ENCODE data around the gene MISP. TPM values are rescaled to one million over a fixed set of nuclear protein-coding genes. Genes with fewer than 3 reads are reported as not detected.

The MISP gene
- total and polyA plus RNA-seq, 4 donors: 0.40 to 0.66 (median 0.42) TPM

DNA sequence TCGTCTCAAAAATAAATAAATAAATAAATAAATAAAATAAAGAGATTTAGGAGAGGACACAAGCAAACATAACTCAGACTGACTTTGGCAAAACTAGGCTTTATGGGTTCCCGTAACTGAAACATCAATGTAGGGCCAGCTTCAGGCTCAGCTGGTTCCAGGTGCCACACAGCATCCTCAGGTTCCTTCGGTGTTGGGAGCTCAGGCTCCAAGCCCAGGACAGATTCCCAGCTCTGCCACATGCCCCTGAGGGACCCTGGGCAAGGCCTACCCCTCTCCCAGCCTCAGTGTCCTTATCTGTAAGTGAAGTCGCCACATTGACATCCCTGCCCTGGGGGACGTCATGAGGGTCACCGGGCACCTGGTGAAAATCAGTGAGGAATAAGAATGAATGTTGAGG, 18.7 kb downstream of the MISP start:
- peaks cover 3% of the 10 kb centered on the region for H3K4me1 ChIP-seq (ENCODE audit: control insufficient read depth, insufficient read depth, low read length)
- DNase-seq (ENCODE audit: low read depth in 4 of 6, low spot score in 6 of 6): no peak
- WGBS (ENCODE audit: insufficient coverage): 89% methylated on average over 2 of the region's 6 CpGs
- no peak overlapping the region for H3K4me3 ChIP-seq (ENCODE audit: low read depth, low read length)
- no peaks in the 10 kb centered on the region for H3K27me3 ChIP-seq (ENCODE audit: control insufficient read depth, insufficient read depth, low read length)
- no peaks in the 10 kb centered on the region for H3K9me3 ChIP-seq (ENCODE audit: control insufficient read depth, insufficient read depth, low read length)
- no peak overlapping the region for H3K27ac ChIP-seq (ENCODE audit: low read depth, low read length)
- H3K36me3 ChIP-seq (ENCODE audit: control insufficient read depth, insufficient read depth, low read length): no peaks in the 10 kb centered on the region

DNA sequence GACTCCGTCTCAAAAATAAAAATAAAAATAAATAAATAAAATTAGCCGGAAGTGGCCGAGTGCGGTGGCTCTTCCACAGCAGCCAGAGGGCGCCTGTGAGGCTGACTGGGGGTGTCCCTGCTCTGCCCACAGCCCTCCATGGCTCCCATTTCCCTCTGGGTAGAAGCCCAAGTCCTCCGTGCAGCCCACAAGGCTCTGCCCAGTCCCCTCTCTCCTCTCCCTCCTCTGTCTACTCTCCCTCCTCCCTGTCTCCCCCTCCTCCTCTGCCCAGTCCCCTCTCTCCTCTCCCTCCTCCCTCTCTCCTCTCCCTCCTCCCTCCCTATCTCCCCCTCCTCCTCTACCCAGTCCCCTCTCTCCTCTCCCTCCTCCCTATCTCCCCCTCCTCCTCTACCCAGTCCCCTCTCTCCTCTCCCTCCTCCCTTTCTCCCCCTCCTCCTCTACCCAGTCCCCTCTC, 20.4 kb downstream of the MISP start:
- Histone ChIP-seq H3K4me3 (ENCODE audit: low read depth, low read length) (no peak overlapping the region), H3K27ac (ENCODE audit: low read depth, low read length) (no peak overlapping the region), H3K36me3 (ENCODE audit: control insufficient read depth, insufficient read depth, low read length) (no peaks in the 10 kb centered on the region), H3K9me3 (ENCODE audit: control insufficient read depth, insufficient read depth, low read length) (no peaks in the 10 kb centered on the region), H3K27me3 (ENCODE audit: control insufficient read depth, insufficient read depth, low read length) (no peaks in the 10 kb centered on the region), H3K4me1 (ENCODE audit: control insufficient read depth, insufficient read depth, low read length) (peaks cover 3% of the 10 kb centered on the region)
- DNase-seq (ENCODE audit: low read depth in 4 of 6, low spot score in 6 of 6): no peak
- WGBS (ENCODE audit: insufficient coverage): 65% methylated on average over 5 of the region's 6 CpGs

DNA sequence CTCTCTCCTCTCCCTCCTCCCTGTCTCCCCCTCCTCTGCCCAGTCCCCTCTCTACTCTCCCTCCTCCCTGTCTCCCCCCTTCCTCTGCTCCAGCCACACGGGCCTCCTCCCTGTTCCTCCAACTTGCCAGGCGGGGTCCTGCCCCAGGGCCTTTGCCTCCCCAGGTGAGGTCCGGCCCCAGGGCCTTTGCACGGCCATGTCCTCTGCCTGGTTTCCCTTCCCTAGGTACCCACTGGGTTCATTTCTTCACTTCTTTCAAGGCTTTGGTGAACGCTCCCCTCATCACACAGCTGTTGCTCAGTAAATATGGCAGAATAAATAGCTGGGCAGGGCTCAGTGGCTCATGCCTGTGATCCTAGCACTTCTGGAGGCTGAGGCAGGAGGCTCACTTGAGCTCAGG, 21.2 kb downstream of the MISP start:
- H3K36me3 ChIP-seq (ENCODE audit: control insufficient read depth, insufficient read depth, low read length): no peaks in the 10 kb centered on the region
- DNase-seq (ENCODE audit: low read depth in 4 of 6, low spot score in 6 of 6): no peak
- no peaks in the 10 kb centered on the region for H3K9me3 ChIP-seq (ENCODE audit: control insufficient read depth, insufficient read depth, low read length)
- peaks cover 3% of the 10 kb centered on the region for H3K4me1 ChIP-seq (ENCODE audit: control insufficient read depth, insufficient read depth, low read length)
- H3K27ac ChIP-seq (ENCODE audit: low read depth, low read length): no peak overlapping the region
- 80% methylated on average over 4 of the region's 5 CpGs for WGBS (ENCODE audit: insufficient coverage)
- H3K4me3 ChIP-seq (ENCODE audit: low read depth, low read length): no peak overlapping the region
- no peaks in the 10 kb centered on the region for H3K27me3 ChIP-seq (ENCODE audit: control insufficient read depth, insufficient read depth, low read length)

- no peaks in the 10 kb centered on the region for H3K27me3 ChIP-seq (ENCODE audit: control insufficient read depth, insufficient read depth, low read length)
- H3K4me1 ChIP-seq (ENCODE audit: control insufficient read depth, insufficient read depth, low read length): peaks cover 3% of the 10 kb centered on the region
- no peak overlapping the region for H3K4me3 ChIP-seq (ENCODE audit: low read depth, low read length)
- H3K9me3 ChIP-seq (ENCODE audit: control insufficient read depth, insufficient read depth, low read length): no peaks in the 10 kb centered on the region
- no peaks in the 10 kb centered on the region for H3K36me3 ChIP-seq (ENCODE audit: control insufficient read depth, insufficient read depth, low read length)
- H3K27ac ChIP-seq (ENCODE audit: low read depth, low read length): no peak overlapping the region
- WGBS (ENCODE audit: insufficient coverage): 53% methylated on average over 15 of the region's 18 CpGs
- DNase-seq (ENCODE audit: low read depth in 4 of 6, low spot score in 6 of 6): no peak
Observed at GRCh38 chr19:772730-773436, 22.0 kb downstream of the MISP start.

DNA sequence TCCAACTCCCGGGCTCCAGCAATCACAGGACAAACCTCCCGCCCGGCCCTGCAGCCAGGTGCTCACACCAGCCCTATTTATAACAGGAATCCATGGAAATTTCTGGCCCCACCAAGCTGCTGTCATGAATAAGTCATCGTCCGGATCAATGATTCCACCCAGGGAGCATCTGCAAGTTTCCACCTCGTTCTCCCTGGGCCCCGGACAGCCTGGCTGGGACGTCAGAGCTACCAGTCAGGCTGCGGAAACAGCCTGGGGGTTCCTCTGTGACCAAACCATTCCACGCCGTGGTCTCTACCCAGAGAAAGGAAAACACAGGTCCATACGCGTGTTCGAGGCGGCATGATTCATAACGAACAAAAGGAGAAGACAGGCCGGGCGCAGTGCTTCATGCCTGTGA, 25.6 kb downstream of the MISP start:
- Histone ChIP-seq H3K4me1 (ENCODE audit: control insufficient read depth, insufficient read depth, low read length) (peaks cover 6% of the 10 kb centered on the region), H3K9me3 (ENCODE audit: control insufficient read depth, insufficient read depth, low read length) (no peaks in the 10 kb centered on the region), H3K27me3 (ENCODE audit: control insufficient read depth, insufficient read depth, low read length) (no peaks in the 10 kb centered on the region), H3K4me3 (ENCODE audit: low read depth, low read length) (no peak overlapping the region), H3K36me3 (ENCODE audit: control insufficient read depth, insufficient read depth, low read length) (no peaks in the 10 kb centered on the region), H3K27ac (ENCODE audit: low read depth, low read length) (no peak overlapping the region)
- no peak for DNase-seq (ENCODE audit: low read depth in 4 of 6, low spot score in 6 of 6)
- WGBS (ENCODE audit: insufficient coverage): 75% methylated on average over 17 of the region's 18 CpGs

DNA sequence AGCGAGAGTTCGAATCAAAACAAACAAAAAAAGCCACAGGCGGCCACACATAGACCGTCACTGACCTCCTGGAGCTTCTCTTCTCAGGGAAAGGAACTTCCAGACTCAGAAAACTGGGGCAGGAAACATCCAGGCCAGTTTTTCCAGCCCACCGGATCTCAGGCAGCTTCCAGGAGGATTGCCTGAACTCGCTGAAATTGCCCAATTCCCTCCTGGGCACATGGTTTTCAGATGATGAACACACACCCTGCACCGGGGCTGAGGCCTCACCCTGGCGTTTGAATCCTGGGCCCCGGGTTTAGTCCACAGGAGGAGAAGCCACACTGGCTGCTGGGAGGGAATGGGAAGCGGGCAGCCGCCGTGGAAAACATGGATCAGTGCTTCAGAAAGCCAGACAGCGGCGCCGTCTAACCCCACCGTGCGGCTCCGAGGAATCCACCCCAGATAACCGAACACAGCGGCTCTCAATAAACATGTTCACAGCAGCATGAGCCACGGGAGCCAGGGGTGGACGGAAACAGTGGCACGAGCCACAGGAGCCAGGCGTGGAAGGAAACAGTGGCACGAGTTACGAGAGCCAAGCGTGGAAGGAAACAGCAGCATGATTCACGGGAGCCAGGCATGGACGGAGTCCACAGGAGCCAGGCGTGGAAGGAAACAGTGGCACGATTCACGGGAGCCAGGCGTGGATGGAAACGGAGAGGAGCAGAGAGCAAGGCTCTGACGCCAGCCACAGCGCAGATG, 28.2 kb downstream of the MISP start:
- H3K36me3 ChIP-seq (ENCODE audit: control insufficient read depth, insufficient read depth, low read length): no peaks in the 10 kb centered on the region
- H3K27me3 ChIP-seq (ENCODE audit: control insufficient read depth, insufficient read depth, low read length): peaks cover 9% of the 10 kb centered on the region
- DNase-seq (ENCODE audit: low read depth in 4 of 6, low spot score in 6 of 6): peak in 2 of 6 donors; percentile 23 to 54
- peak overlapping the region; percentile 29 for H3K27ac ChIP-seq (ENCODE audit: low read depth, low read length)
- H3K4me3 ChIP-seq (ENCODE audit: low read depth, low read length): no peak overlapping the region
- peaks cover 22% of the 10 kb centered on the region for H3K4me1 ChIP-seq (ENCODE audit: control insufficient read depth, insufficient read depth, low read length)
- no peaks in the 10 kb centered on the region for H3K9me3 ChIP-seq (ENCODE audit: control insufficient read depth, insufficient read depth, low read length)
- WGBS (ENCODE audit: insufficient coverage): 63% methylated on average over 36 of the region's 36 CpGs

GRCh38 chr19:780935-781334, 30.0 kb downstream of the MISP start:
- WGBS (ENCODE audit: insufficient coverage): 83% methylated on average over 15 of the region's 15 CpGs
- no peaks in the 10 kb centered on the region for H3K9me3 ChIP-seq (ENCODE audit: control insufficient read depth, insufficient read depth, low read length)
- DNase-seq (ENCODE audit: low read depth in 4 of 6, low spot score in 6 of 6): no peak
- H3K4me3 ChIP-seq (ENCODE audit: low read depth, low read length): no peak overlapping the region
- no peaks in the 10 kb centered on the region for H3K36me3 ChIP-seq (ENCODE audit: control insufficient read depth, insufficient read depth, low read length)
- H3K27ac ChIP-seq (ENCODE audit: low read depth, low read length): no peak overlapping the region
- peaks cover 9% of the 10 kb centered on the region for H3K27me3 ChIP-seq (ENCODE audit: control insufficient read depth, insufficient read depth, low read length)
- peaks cover 22% of the 10 kb centered on the region for H3K4me1 ChIP-seq (ENCODE audit: control insufficient read depth, insufficient read depth, low read length)

GRCh38 chr19:781800-782184, 30.9 kb downstream of the MISP start:
- H3K27ac ChIP-seq (ENCODE audit: low read depth, low read length): peak overlapping the region; percentile 71
- no peaks in the 10 kb centered on the region for H3K36me3 ChIP-seq (ENCODE audit: control insufficient read depth, insufficient read depth, low read length)
- WGBS (ENCODE audit: insufficient coverage): 90% methylated on average over 15 of the region's 19 CpGs
- no peaks in the 10 kb centered on the region for H3K9me3 ChIP-seq (ENCODE audit: control insufficient read depth, insufficient read depth, low read length)
- peaks cover 9% of the 10 kb centered on the region for H3K27me3 ChIP-seq (ENCODE audit: control insufficient read depth, insufficient read depth, low read length)
- no peak for DNase-seq (ENCODE audit: low read depth in 4 of 6, low spot score in 6 of 6)
- peaks cover 22% of the 10 kb centered on the region for H3K4me1 ChIP-seq (ENCODE audit: control insufficient read depth, insufficient read depth, low read length)
- H3K4me3 ChIP-seq (ENCODE audit: low read depth, low read length): no peak overlapping the region

GRCh38 chr19:782185-782877, 31.4 kb downstream of the MISP start:
- DNase-seq (ENCODE audit: low read depth in 4 of 6, low spot score in 6 of 6): peak in 1 of 6 donors; percentile 50
- peak overlapping the region; percentile 9 for H3K4me3 ChIP-seq (ENCODE audit: low read depth, low read length)
- peaks cover 22% of the 10 kb centered on the region for H3K4me1 ChIP-seq (ENCODE audit: control insufficient read depth, insufficient read depth, low read length)
- H3K36me3 ChIP-seq (ENCODE audit: control insufficient read depth, insufficient read depth, low read length): no peaks in the 10 kb centered on the region
- 21% methylated on average over 25 of the region's 29 CpGs for WGBS (ENCODE audit: insufficient coverage)
- H3K27me3 ChIP-seq (ENCODE audit: control insufficient read depth, insufficient read depth, low read length): peaks cover 9% of the 10 kb centered on the region
- peak overlapping the region; percentile 71 for H3K27ac ChIP-seq (ENCODE audit: low read depth, low read length)
- no peaks in the 10 kb centered on the region for H3K9me3 ChIP-seq (ENCODE audit: control insufficient read depth, insufficient read depth, low read length)

Measured in spinal cord (tissue), 10 donors.